Right lobe of liver (tissue), 4 donors: Measurements from ENCODE around the gene PTPRD.

Experiments used
- CTCF ChIP-seq, 4 donors: fragments of 200-600 bp in 3 of 4; fragments of 450-650 bp in 1 of 4; IDR thresholded peaks; one replicate each; pipeline versions ENCODE4 v1.5.1 to v1.8.0; 2016 to 2022; ENCODE audit warnings: antibody characterized with exemption in 4 of 4, mild to moderate bottlenecking in 2 of 4
- POLR2A ChIP-seq: fragments of 450-650 bp; IDR thresholded peaks from one replicate; pipeline ENCODE4 v1.6.1; 2017; ENCODE audit warnings: antibody characterized with exemption, mild to moderate bottlenecking
- donor health status: DM: no; HTN: no; CAD: no.
- donor health status: DM: no; HTN: no; CAD: no.
- donor health status: DM: no; HTN: yes; CAD: no.

- TF ChIP-seq CTCF (IDR thresholded peaks at IDR 0.05) (no peak), POLR2A (no peak)
Observed at GRCh38 chr9:9504869-9505268, 1107.9 kb downstream of the PTPRD start.
